HT-29 (cell line): Measurements from ENCODE around the gene THSD8. TPM values are rescaled to one million over a fixed set of nuclear protein-coding genes. Genes with fewer than 3 reads are reported as not detected.
"Not testable (repeated sequence)": the region's sequence is repeated elsewhere in the genome, so short reads cannot be mapped to it uniquely, and the experiment has no call there.

Experiments
- DNase-seq: peaks from one replicate; pipeline ENCODE4 v3.0.0-alpha.2; 2015; ENCODE audit warnings: low spot score
- total RNA-seq: library from RNA; depleted of rRNA; stranded (reverse); fragments of >200 nt; shearing (Covaris generic); gene quantifications from 2 replicates; pipeline ENCODE4 v1.2.3, GENCODE V29; 2014

Gene THSD8
- total RNA-seq, 1 experiment from 2014 or later: not detected

GRCh38 chr19:12825254-12826131 lies 23.6 kb downstream of the THSD8 start:
- DNase-seq: no peak

- peak; percentile 29 for DNase-seq
These were observed 26.6 kb downstream of the THSD8 start for GRCh38 chr19:12828494-12828893.

GRCh38 chr19:12833418-12833737 lies 31.5 kb downstream of the THSD8 start:
- DNase-seq: no peak

GRCh38 chr19:12833738-12834565 lies 32.1 kb downstream of the THSD8 start:
- no peak for DNase-seq

- DNase-seq: no peak
These were observed 32.7 kb downstream of the THSD8 start, which contains the start of gene RTBDN for GRCh38 chr19:12834566-12834943. Gene RTBDN (minus strand): TSS chr19:12834579. CDS start chr19:12829979, 4,600 bp downstream.

GRCh38 chr19:12834976-12835757 lies 33.3 kb downstream of the THSD8 start:
- DNase-seq: peak; percentile 21

GRCh38 chr19:12836529-12836863 lies 34.6 kb downstream of the THSD8 start:
- DNase-seq: no peak

- no peak for DNase-seq
These were observed 35.4 kb downstream of the THSD8 start for GRCh38 chr19:12837225-12837624.

- DNase-seq: peak; percentile 37
These were observed 36.5 kb downstream of the THSD8 start, which contains the start of gene MAST1 for GRCh38 chr19:12838182-12838885. Gene MAST1 (plus strand): TSS chr19:12838515. CDS start chr19:12838573, 58 bp downstream.

- DNase-seq: no peak
These were observed 37.3 kb downstream of the THSD8 start for GRCh38 chr19:12838886-12839756.

- DNase-seq: peak; percentile 73
These were observed 38.5 kb downstream of the THSD8 start for GRCh38 chr19:12840091-12841079.

GRCh38 chr19:12841094-12841493 lies 39.2 kb downstream of the THSD8 start:
- no peak for DNase-seq

- DNase-seq: no peak
These were observed 40.6 kb downstream of the THSD8 start for GRCh38 chr19:12842511-12842910.

GRCh38 chr19:12843328-12843727 lies 41.5 kb downstream of the THSD8 start:
- DNase-seq: no peak

- DNase-seq: no peak
These were observed 42.3 kb downstream of the THSD8 start for GRCh38 chr19:12843999-12844732.

GRCh38 chr19:12846613-12847012 lies 44.7 kb downstream of the THSD8 start:
- not testable (repeated sequence) for DNase-seq

- DNase-seq: peak; percentile 78
These were observed 45.6 kb downstream of the THSD8 start for GRCh38 chr19:12847159-12848139.
